IPS DF 6.9 (cell line): ENCODE measurements around the gene ZNF385B.

Source experiments
- DNase-seq: peaks from one replicate; pipeline ENCODE4 v3.0.0-alpha.2; 2013; ENCODE audit warnings: low read depth, low spot score
- H3K27ac ChIP-seq: one replicate; pipeline ENCODE4 v1.5.1; 2013; ENCODE audit warnings: low read length, control low read depth
- H3K27me3 ChIP-seq: 2 replicates; pipeline ENCODE4 v1.6.1; 2013; ENCODE audit warnings: mild to moderate bottlenecking, low read length; ENCODE audit not compliant: control insufficient read depth, insufficient read depth
- H3K36me3 ChIP-seq: 2 replicates; pipeline ENCODE4 v1.6.1; 2013; ENCODE audit warnings: low read length; ENCODE audit not compliant: control insufficient read depth, insufficient read depth
- H3K4me1 ChIP-seq: 2 replicates; pipeline ENCODE4 v1.6.1; 2013; ENCODE audit warnings: low read length; ENCODE audit not compliant: control insufficient read depth, insufficient read depth
- H3K4me3 ChIP-seq: 2 replicates; pipeline ENCODE4 v1.5.1; 2013; ENCODE audit warnings: mild to moderate bottlenecking, low read length
- H3K9me3 ChIP-seq: 2 replicates; pipeline ENCODE4 v1.6.1; 2013; ENCODE audit warnings: low read length, inconsistent platforms; ENCODE audit not compliant: control insufficient read depth, insufficient read depth
- WGBS: extraction: QIAGEN DNeasy Blood & Tissue Kit; methylation state at CpG from one replicate; pipeline ENCODE4 v1.1.7; 2013; ENCODE audit warnings: mixed read lengths, missing lambda C conversion rate; ENCODE audit not compliant: insufficient read length, insufficient coverage; 5-methylcytosine and 5-hydroxymethylcytosine counted together

ZNF385B gene

GRCh38 chr2:179749210-179749609 is 112.2 kb downstream of the ZNF385B start:
- Histone ChIP-seq H3K9me3 (no peaks in the 10 kb centered on the region), H3K27me3 (no peaks in the 10 kb centered on the region), H3K4me3 (no peak overlapping the region), H3K27ac (no peak overlapping the region), H3K36me3 (no peaks in the 10 kb centered on the region), H3K4me1 (no peaks in the 10 kb centered on the region)
- no peak for DNase-seq
- WGBS, result no CpG with 5 or more reads among the region's 1 CpG

- no peak for DNase-seq
- Histone ChIP-seq H3K36me3 (no peaks in the 10 kb centered on the region), H3K4me1 (no peaks in the 10 kb centered on the region), H3K27ac (no peak overlapping the region), H3K4me3 (no peak overlapping the region), H3K27me3 (no peaks in the 10 kb centered on the region), H3K9me3 (no peaks in the 10 kb centered on the region)
- WGBS, result no CpG with 5 or more reads among the region's 5 CpGs
Measured at GRCh38 chr2:179746981-179747380, 114.4 kb downstream of the ZNF385B start.

DNA sequence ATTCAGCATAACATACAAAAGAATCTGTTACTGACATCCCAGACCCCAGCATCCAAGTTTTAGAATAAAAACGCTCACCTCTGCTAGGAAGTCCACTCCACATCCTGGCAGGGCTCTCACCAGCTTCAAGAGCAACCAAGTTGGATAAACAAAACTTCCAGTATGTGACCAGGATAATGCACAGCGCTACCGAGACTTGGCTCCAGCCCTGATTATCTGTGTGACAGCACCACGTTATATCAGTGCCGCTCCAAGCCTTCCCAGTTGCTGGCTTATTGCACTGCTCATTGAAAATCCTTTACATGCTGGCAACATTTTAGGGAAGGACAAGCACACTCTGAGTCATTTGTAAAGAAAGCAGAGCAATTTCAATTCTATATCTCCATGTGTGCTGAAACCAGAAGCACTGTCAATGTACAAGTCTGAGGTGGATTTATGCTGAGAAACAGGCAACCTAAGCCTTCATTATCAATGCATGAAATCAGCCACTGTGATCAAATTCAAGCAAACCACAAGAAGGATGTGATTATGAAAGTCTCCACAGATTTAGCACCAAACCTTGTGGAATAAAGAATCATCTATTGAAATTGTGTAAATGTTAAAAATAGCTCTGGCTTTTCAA is 115.7 kb downstream of the ZNF385B start:
- H3K9me3 ChIP-seq, result no peaks in the 10 kb centered on the region
- WGBS, result no CpG with 5 or more reads among the region's 5 CpGs
- no peak overlapping the region for H3K27ac ChIP-seq
- H3K4me3 ChIP-seq, result no peak overlapping the region
- H3K36me3 ChIP-seq, result no peaks in the 10 kb centered on the region
- no peak for DNase-seq
- H3K4me1 ChIP-seq, result no peaks in the 10 kb centered on the region
- H3K27me3 ChIP-seq, result no peaks in the 10 kb centered on the region

- H3K4me1 ChIP-seq, result no peaks in the 10 kb centered on the region
- no peaks in the 10 kb centered on the region for H3K36me3 ChIP-seq
- no peak overlapping the region for H3K4me3 ChIP-seq
- no CpG with 5 or more reads among the region's 5 CpGs for WGBS
- H3K27ac ChIP-seq, result no peak overlapping the region
- no peak for DNase-seq
- H3K27me3 ChIP-seq, result no peaks in the 10 kb centered on the region
- H3K9me3 ChIP-seq, result no peaks in the 10 kb centered on the region
Measured at GRCh38 chr2:179744401-179744800, 117.0 kb downstream of the ZNF385B start.

GRCh38 chr2:179741317-179741716 is 120.1 kb downstream of the ZNF385B start:
- Histone ChIP-seq H3K27me3 (no peaks in the 10 kb centered on the region), H3K4me1 (no peaks in the 10 kb centered on the region), H3K36me3 (no peaks in the 10 kb centered on the region), H3K4me3 (no peak overlapping the region), H3K27ac (no peak overlapping the region), H3K9me3 (no peaks in the 10 kb centered on the region)
- no peak for DNase-seq

DNA sequence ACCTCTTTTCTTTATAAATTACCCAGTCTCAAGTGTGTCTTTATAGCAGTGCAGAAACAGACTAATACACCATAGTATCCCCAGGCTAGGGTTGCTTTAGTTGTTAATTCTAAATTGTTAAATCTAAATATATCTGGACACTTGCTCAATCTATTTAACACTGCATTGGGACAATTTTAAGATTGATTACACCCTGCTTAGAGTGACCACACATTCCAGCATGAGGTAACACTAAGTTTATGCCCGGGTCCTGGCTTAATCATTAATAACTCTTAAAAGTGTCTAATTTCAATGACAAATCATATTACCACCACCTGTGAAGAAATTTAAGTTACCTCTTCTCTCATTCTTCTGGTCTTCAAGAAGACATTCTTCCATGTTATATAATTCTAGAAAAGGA is 131.4 kb downstream of the ZNF385B start:
- no peak for DNase-seq
- no peak overlapping the region for H3K4me3 ChIP-seq
- no CpG with 5 or more reads among the region's 1 CpG for WGBS
- H3K27ac ChIP-seq, result no peak overlapping the region
- H3K27me3 ChIP-seq, result no peaks in the 10 kb centered on the region
- H3K9me3 ChIP-seq, result no peaks in the 10 kb centered on the region
- H3K36me3 ChIP-seq, result no peaks in the 10 kb centered on the region
- H3K4me1 ChIP-seq, result no peaks in the 10 kb centered on the region

- Histone ChIP-seq H3K4me1 (no peaks in the 10 kb centered on the region), H3K9me3 (no peaks in the 10 kb centered on the region), H3K27me3 (no peaks in the 10 kb centered on the region), H3K36me3 (no peaks in the 10 kb centered on the region), H3K27ac (no peak overlapping the region), H3K4me3 (no peak overlapping the region)
- no peak for DNase-seq
- WGBS, result no CpG with 5 or more reads among the region's 5 CpGs
Measured at GRCh38 chr2:179726461-179727180, 134.8 kb downstream of the ZNF385B start.

GRCh38 chr2:179724403-179724802 is 137.0 kb downstream of the ZNF385B start:
- no peaks in the 10 kb centered on the region for H3K36me3 ChIP-seq
- no peak for DNase-seq
- no peaks in the 10 kb centered on the region for H3K4me1 ChIP-seq
- no peak overlapping the region for H3K27ac ChIP-seq
- no peaks in the 10 kb centered on the region for H3K9me3 ChIP-seq
- H3K27me3 ChIP-seq, result no peaks in the 10 kb centered on the region
- H3K4me3 ChIP-seq, result no peak overlapping the region

DNA sequence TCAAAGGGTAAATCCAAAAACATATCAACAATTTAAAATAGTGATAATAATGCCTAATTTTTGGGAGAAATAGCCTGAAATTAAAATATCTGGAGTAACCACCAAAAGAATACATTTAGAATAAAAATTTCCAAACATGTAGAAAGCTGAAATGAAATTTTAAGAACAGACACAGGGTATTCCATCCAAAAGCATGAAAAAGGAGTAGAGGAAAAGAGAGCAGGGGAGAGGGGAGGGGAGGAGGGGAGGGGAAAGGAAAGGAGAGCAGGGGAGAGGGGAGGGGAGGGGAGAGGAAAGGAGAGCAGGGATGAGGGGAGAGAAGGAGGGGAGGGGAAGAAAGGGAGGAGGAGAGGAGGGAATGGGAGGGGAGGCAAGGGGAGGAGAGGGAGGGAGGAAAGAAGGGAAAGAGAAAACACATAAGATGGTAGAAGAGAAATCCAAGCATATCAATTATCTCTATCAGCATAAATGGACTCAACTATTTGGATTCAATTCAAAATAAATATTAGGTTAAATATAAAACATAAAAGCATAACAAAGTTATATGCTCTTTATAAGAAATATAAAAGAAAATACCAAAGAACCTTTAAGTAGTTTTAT is 141.1 kb downstream of the ZNF385B start:
- no peak overlapping the region for H3K27ac ChIP-seq
- no peaks in the 10 kb centered on the region for H3K27me3 ChIP-seq
- no peak for DNase-seq

GRCh38 chr2:179715871-179716270 is 145.5 kb downstream of the ZNF385B start:
- Histone ChIP-seq H3K27me3 (no peaks in the 10 kb centered on the region), H3K4me1 (no peaks in the 10 kb centered on the region), H3K27ac (no peak overlapping the region), H3K9me3 (no peaks in the 10 kb centered on the region), H3K36me3 (no peaks in the 10 kb centered on the region), H3K4me3 (no peak overlapping the region)
- no CpG with 5 or more reads among the region's 1 CpG for WGBS
- DNase-seq, result no peak

More for the DNA sequence above, 141.1 kb downstream of the ZNF385B start:
- H3K4me3 ChIP-seq, result no peak overlapping the region
- H3K4me1 ChIP-seq, result no peaks in the 10 kb centered on the region
- H3K36me3 ChIP-seq, result no peaks in the 10 kb centered on the region
- H3K9me3 ChIP-seq, result no peaks in the 10 kb centered on the region

GRCh38 chr2:179715196-179715595 is 146.2 kb downstream of the ZNF385B start:
- Histone ChIP-seq H3K27me3 (no peaks in the 10 kb centered on the region), H3K4me3 (no peak overlapping the region), H3K4me1 (no peaks in the 10 kb centered on the region), H3K36me3 (no peaks in the 10 kb centered on the region), H3K27ac (no peak overlapping the region), H3K9me3 (no peaks in the 10 kb centered on the region)
- no peak for DNase-seq
- no CpG with 5 or more reads among the region's 1 CpG for WGBS
